H9 (cell line): ENCODE data around the gene PLPP7. TPM values are rescaled to one million over a fixed set of nuclear protein-coding genes. Genes with fewer than 3 reads are reported as not detected.

Source experiments
- DNase-seq: peaks from one replicate; pipeline ENCODE4 v3.0.0-alpha.2; 2017
- H2AFZ ChIP-seq: one replicate; pipeline ENCODE4 v1.6.1; 2013; ENCODE audit warnings: mild to moderate bottlenecking, low read length, control low read depth, moderate library complexity
- H2AK5ac ChIP-seq: 2 replicates; pipeline ENCODE4 v1.6.1; 2013; ENCODE audit warnings: low read length, control low read depth, mixed read lengths; ENCODE audit not compliant: insufficient read length
- H2BK120ac ChIP-seq: one replicate; pipeline ENCODE4 v1.6.1; 2013; ENCODE audit warnings: low read depth, mild to moderate bottlenecking, low read length, control low read depth, inconsistent platforms; ENCODE audit not compliant: poor library complexity, severe bottlenecking
- H2BK12ac ChIP-seq: 2 replicates; pipeline ENCODE4 v1.6.1; 2013; ENCODE audit warnings: low read length, control low read depth, mixed read lengths, low read depth; ENCODE audit not compliant: insufficient read length
- H2BK15ac ChIP-seq: 2 replicates; pipeline ENCODE4 v1.6.1; 2013; ENCODE audit warnings: low read depth, low read length, control low read depth
- H2BK20ac ChIP-seq: one replicate; pipeline ENCODE4 v1.6.1; 2013; ENCODE audit warnings: low read depth, mild to moderate bottlenecking, low read length, control low read depth, inconsistent platforms; ENCODE audit not compliant: poor library complexity, severe bottlenecking
- H2BK5ac ChIP-seq: 2 replicates; pipeline ENCODE4 v1.6.1; 2013; ENCODE audit warnings: low read length, control low read depth, mixed read lengths; ENCODE audit not compliant: insufficient read length
- H3K14ac ChIP-seq: 2 replicates; pipeline ENCODE4 v1.6.1; 2013; ENCODE audit warnings: low read length, control low read depth; ENCODE audit not compliant: insufficient read depth
- H3K18ac ChIP-seq: 2 replicates; pipeline ENCODE4 v1.6.1; 2013; ENCODE audit warnings: low read depth, mild to moderate bottlenecking, mixed read lengths, low read length, control low read depth; ENCODE audit not compliant: insufficient read length
- H3K23ac ChIP-seq: 2 replicates; pipeline ENCODE4 v1.6.1; 2013; ENCODE audit warnings: low read length, control low read depth, mixed read lengths, low read depth; ENCODE audit not compliant: insufficient read length
- H3K23me2 ChIP-seq: 2 replicates; pipeline ENCODE4 v1.6.1; 2013; ENCODE audit warnings: low read depth, mild to moderate bottlenecking, mixed read lengths, low read length, control low read depth; ENCODE audit not compliant: insufficient read length, poor library complexity, severe bottlenecking
- H3K27ac ChIP-seq: 2 replicates; pipeline ENCODE4 v1.5.1; 2013; ENCODE audit warnings: low read length, control low read depth, mixed read lengths, low read depth; ENCODE audit not compliant: insufficient read length
- H3K27me3 ChIP-seq: 2 replicates; pipeline ENCODE4 v1.6.1; 2013; ENCODE audit warnings: low read length, control low read depth, inconsistent platforms; ENCODE audit not compliant: insufficient read depth
- H3K4ac ChIP-seq: 2 replicates; pipeline ENCODE4 v1.6.1; 2013; ENCODE audit warnings: low read depth, mild to moderate bottlenecking, control low read depth, inconsistent platforms, low read length, moderate library complexity
- H3K4me1 ChIP-seq: 2 replicates; pipeline ENCODE4 v1.6.1; 2013; ENCODE audit warnings: low read length, control low read depth, inconsistent platforms; ENCODE audit not compliant: insufficient read depth
- H3K4me2 ChIP-seq: 2 replicates; pipeline ENCODE4 v1.6.1; 2013; ENCODE audit warnings: low read length, control low read depth, mixed read lengths; ENCODE audit not compliant: insufficient read length, insufficient read depth
- H3K56ac ChIP-seq: 2 replicates; pipeline ENCODE4 v1.6.1; 2013; ENCODE audit warnings: low read depth, mild to moderate bottlenecking, mixed read lengths, low read length, control low read depth; ENCODE audit not compliant: insufficient read length
- H3K79me1 ChIP-seq: 2 replicates; pipeline ENCODE4 v1.6.1; 2013; ENCODE audit warnings: low read depth, mild to moderate bottlenecking, moderate library complexity, low read length, control low read depth, inconsistent platforms; ENCODE audit not compliant: insufficient read depth, poor library complexity, severe bottlenecking
- H3K79me2 ChIP-seq: 2 replicates; pipeline ENCODE4 v1.6.1; 2013; ENCODE audit warnings: low read length, control low read depth, inconsistent platforms; ENCODE audit not compliant: insufficient read depth
- H3K9ac ChIP-seq: 2 replicates; pipeline ENCODE4 v1.6.1; 2013; ENCODE audit warnings: low read length, control low read depth, mixed read lengths; ENCODE audit not compliant: insufficient read length; ENCODE audit errors: extremely low read depth
- H3K9me3 ChIP-seq: one replicate; pipeline ENCODE4 v1.6.1; 2013; ENCODE audit warnings: low read depth, low read length, inconsistent platforms; ENCODE audit not compliant: control insufficient read depth
- H3T11ph ChIP-seq: one replicate; pipeline ENCODE4 v1.6.1; 2013; ENCODE audit warnings: mild to moderate bottlenecking, low read length, control low read depth, inconsistent platforms
- H4K20me1 ChIP-seq: one replicate; pipeline ENCODE4 v1.6.1; 2013; ENCODE audit not compliant: control insufficient read depth, insufficient read length, insufficient read depth
- H4K5ac ChIP-seq: 2 replicates; pipeline ENCODE4 v1.6.1; 2013; ENCODE audit warnings: low read depth, mild to moderate bottlenecking, mixed read lengths, low read length, control low read depth; ENCODE audit not compliant: insufficient read length
- H4K8ac ChIP-seq: replicated peaks from 2 replicates; pipeline ENCODE4 v1.6.1; 2013; ENCODE audit warnings: low read length, control low read depth, mixed read lengths, low read depth; ENCODE audit not compliant: insufficient read length
- H4K91ac ChIP-seq: 2 replicates; pipeline ENCODE4 v1.6.1; 2013; ENCODE audit warnings: low read depth, mild to moderate bottlenecking, moderate library complexity, mixed read lengths, low read length, control low read depth; ENCODE audit not compliant: insufficient read length
- H3K27ac Mint-ChIP-seq, 3 experiments: 2 replicates in 2 of 3; 3 replicates in 1 of 3; pipeline ENCODE4 v1.8.0; 2020 to 2021; ENCODE audit warnings: mixed read lengths in 3 of 3, mild to moderate bottlenecking in 1 of 3, moderate library complexity in 1 of 3
- H3K27me3 Mint-ChIP-seq: 2 replicates; pipeline ENCODE4 v1.8.0; 2021; ENCODE audit warnings: low read depth, mild to moderate bottlenecking, moderate library complexity, mixed read lengths
- H3K36me3 Mint-ChIP-seq, 3 experiments: 2 replicates in 2 of 3; 3 replicates in 1 of 3; pipeline ENCODE4 v1.8.0; 2020 to 2021; ENCODE audit warnings: low read depth in 3 of 3, mixed read lengths in 3 of 3; ENCODE audit not compliant: insufficient read depth in 1 of 3
- H3K4me1 Mint-ChIP-seq, 2 experiments: 2 replicates each; pipeline ENCODE4 v1.8.0; 2020; ENCODE audit warnings: mixed read lengths in 2 of 2
- H3K4me3 Mint-ChIP-seq, 2 experiments: 2 replicates in 1 of 2; 3 replicates in 1 of 2; pipeline ENCODE4 v1.8.0; 2020 to 2021; ENCODE audit warnings: mild to moderate bottlenecking in 2 of 2, mixed read lengths in 2 of 2, moderate library complexity in 1 of 2
- H3K9me3 Mint-ChIP-seq, 2 experiments: 2 replicates in 1 of 2; 3 replicates in 1 of 2; pipeline ENCODE4 v1.8.0; 2020; ENCODE audit warnings: mild to moderate bottlenecking in 2 of 2, mixed read lengths in 2 of 2, moderate library complexity in 1 of 2
- CTCF ChIP-seq: fragments of 200-600 bp; sonication (generic); conservative IDR thresholded peaks from 3 replicates; pipeline ENCODE4 v1.8.0; 2021; ENCODE audit warnings: antibody characterized with exemption, mild to moderate bottlenecking
- WGBS: extraction: QIAGEN DNeasy Blood & Tissue Kit; methylation state at CpG from one replicate; pipeline ENCODE4 v1.1.7; 2013; ENCODE audit warnings: missing lambda C conversion rate, low lambda C conversion rate, mixed read lengths; ENCODE audit not compliant: insufficient read length; ENCODE audit errors: extremely low coverage; 5-methylcytosine and 5-hydroxymethylcytosine counted together
- total RNA-seq: library from RNA; stranded (reverse); gene quantifications from 2 replicates; pipeline ENCODE4 v1.2.1, GENCODE V29; 2021

The PLPP7 gene
- total RNA-seq, 1 experiment from 2014 or later = 1.9 TPM

GRCh38 chr9:131280660-131281059 is 8.9 kb upstream of the PLPP7 start:
- no peak for TF ChIP-seq CTCF
- Histone ChIP-seq H2AK5ac (no peak overlapping the region), H3K79me1 (no peaks in the 10 kb centered on the region), H3K56ac (no peak overlapping the region), H4K20me1 (peaks cover 6% of the 10 kb centered on the region), H3K79me2 (no peaks in the 10 kb centered on the region), H4K91ac (no peak overlapping the region), H3K4me1 (peaks cover 3% of the 10 kb centered on the region; the same call in 1 of the 2 replicates), H3K4me2 (no peak overlapping the region), H2BK120ac (no peak overlapping the region), H3K23me2 (peaks cover 9% of the 10 kb centered on the region), H3T11ph (no peak overlapping the region), H3K14ac (no peak overlapping the region), H2BK5ac (no peak overlapping the region), H3K27ac (no peak overlapping the region), H3K18ac (no peak overlapping the region), H3K4ac (no peak overlapping the region), H2BK15ac (no peak overlapping the region), H3K9me3 (no peaks in the 10 kb centered on the region), H3K9ac (no peak overlapping the region), H2BK20ac (no peak overlapping the region), H3K23ac (no peak overlapping the region), H2AFZ (no peak overlapping the region), H3K27me3 (peaks cover 10% of the 10 kb centered on the region; the same call in 1 of the 2 replicates), H2BK12ac (no peak overlapping the region), H4K5ac (no peak overlapping the region), H4K8ac (no peak overlapping the region)
- no peak for DNase-seq
- Mint-ChIP-seq H3K4me1 (peaks cover 14 to 28% of the 10 kb centered on the region in 2 experiments), H3K27me3 (peaks cover 65% of the 10 kb centered on the region), H3K9me3 (no peaks in the 10 kb centered on the region; a peak in 2 of 5 replicates), H3K4me3 (no peak overlapping the region; a peak in 1 of 5 replicates), H3K36me3 (no peaks in the 10 kb centered on the region; a peak in 1 of 7 replicates), H3K27ac (no peak overlapping the region)
- WGBS = no CpG with 5 or more reads among the region's 3 CpGs
